Mesothelial cell of epicardium (in vitro differentiated cells): ENCODE data around the gene IFNW1. TPM values are rescaled to one million over a fixed set of nuclear protein-coding genes. Genes with fewer than 3 reads are reported as not detected.

Source experiments
- DNase-seq, 2 experiments: peaks; one replicate each; pipeline ENCODE4 v3.0.0; 2021; ENCODE audit warnings: low spot score in 2 of 2; ENCODE audit not compliant: unreplicated experiment in 2 of 2
- H3K27ac Mint-ChIP-seq: 2 replicates; pipeline ENCODE4 v1.8.0; 2021; ENCODE audit warnings: mixed read lengths
- H3K27me3 Mint-ChIP-seq: 2 replicates; pipeline ENCODE4 v1.8.0; 2021; ENCODE audit warnings: low read depth, mixed read lengths
- H3K36me3 Mint-ChIP-seq: 2 replicates; pipeline ENCODE4 v1.8.0; 2021; ENCODE audit warnings: mixed read lengths
- H3K4me1 Mint-ChIP-seq: 2 replicates; pipeline ENCODE4 v1.8.0; 2021; ENCODE audit warnings: mixed read lengths
- H3K4me3 Mint-ChIP-seq: 2 replicates; pipeline ENCODE4 v1.8.0; 2021; ENCODE audit warnings: mild to moderate bottlenecking, moderate library complexity, mixed read lengths
- H3K9me3 Mint-ChIP-seq: 2 replicates; pipeline ENCODE4 v1.8.0; 2021; ENCODE audit warnings: mixed read lengths
- CTCF ChIP-seq: fragments of 200-600 bp; sonication (generic); IDR thresholded peaks from one replicate; pipeline ENCODE4 v1.5.0; 2021; ENCODE audit warnings: antibody characterized with exemption; ENCODE audit not compliant: unreplicated experiment
- total RNA-seq: library from RNA; stranded (reverse); gene quantifications from 3 replicates; pipeline ENCODE4 v1.2.1, GENCODE V29; 2021

IFNW1 gene
- total RNA-seq, 1 donor from 2014 or later = not detected

- Mint-ChIP-seq H3K27me3 (no peaks in the 10 kb centered on the region), H3K9me3 (peaks cover 13% of the 10 kb centered on the region), H3K4me3 (no peak overlapping the region), H3K27ac (no peak overlapping the region), H3K36me3 (no peaks in the 10 kb centered on the region), H3K4me1 (peaks cover 25% of the 10 kb centered on the region)
- DNase-seq = no peak
- TF ChIP-seq CTCF = no peak
Observed at GRCh38 chr9:21119093-21119770, 22.4 kb downstream of the IFNW1 start.

DNA sequence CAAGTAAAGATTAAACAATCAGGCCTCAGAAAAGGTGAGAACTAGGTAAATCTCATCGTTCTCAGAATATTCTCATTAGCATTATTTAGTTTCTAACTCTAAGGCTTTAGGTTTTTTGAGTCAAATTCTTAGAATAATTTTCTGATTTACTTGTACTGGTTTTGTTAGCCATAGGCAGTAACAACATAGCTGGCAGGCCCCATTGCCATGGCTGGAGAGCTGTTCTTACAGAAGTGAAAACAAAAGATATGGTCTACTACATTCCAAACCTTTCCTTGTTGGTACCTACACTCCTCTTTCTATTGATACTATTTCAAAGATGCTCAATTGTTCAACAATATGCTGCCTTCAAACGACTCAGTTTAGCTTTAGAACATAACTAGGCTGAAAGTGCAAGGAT lies 27.3 kb downstream of the IFNW1 start:
- peak overlapping the region; percentile 19 for H3K27ac Mint-ChIP-seq

GRCh38 chr9:21110708-21111576 lies 30.7 kb downstream of the IFNW1 start:
- Mint-ChIP-seq H3K4me1 (peaks cover 9% of the 10 kb centered on the region), H3K9me3 (no peaks in the 10 kb centered on the region), H3K4me3 (no peak overlapping the region), H3K36me3 (no peaks in the 10 kb centered on the region), H3K27ac (no peak overlapping the region), H3K27me3 (no peaks in the 10 kb centered on the region)
- TF ChIP-seq CTCF = peak; percentile 64
- no peak for DNase-seq

More for the DNA sequence above, 27.3 kb downstream of the IFNW1 start:
- TF ChIP-seq CTCF = no peak
- no peak for DNase-seq
- Mint-ChIP-seq H3K27me3 (no peaks in the 10 kb centered on the region), H3K9me3 (peaks cover 13% of the 10 kb centered on the region), H3K4me3 (no peak overlapping the region), H3K4me1 (peaks cover 16% of the 10 kb centered on the region), H3K36me3 (no peaks in the 10 kb centered on the region)

DNA sequence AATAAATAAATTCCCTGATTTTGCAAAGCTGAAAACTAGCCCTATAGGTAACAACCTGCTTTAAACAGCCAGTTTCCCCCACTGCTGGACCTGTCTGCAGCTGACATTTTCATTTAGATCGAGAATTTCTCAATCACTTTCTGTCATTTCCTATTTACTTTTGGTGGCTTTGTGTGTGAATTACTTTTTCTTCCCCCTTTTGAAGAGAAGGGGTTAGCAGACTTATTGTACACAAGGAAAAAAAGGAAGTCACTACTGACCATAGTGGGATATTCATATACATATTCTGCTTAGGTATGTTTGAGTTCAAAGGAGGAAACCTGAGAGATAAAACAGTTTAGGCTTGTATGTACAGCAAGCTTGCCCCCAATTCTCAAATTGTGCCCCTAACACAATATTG lies 36.8 kb downstream of the IFNW1 start:
- no peak overlapping the region for H3K27ac Mint-ChIP-seq
- no peak for TF ChIP-seq CTCF

GRCh38 chr9:21102305-21102704 lies 39.3 kb downstream of the IFNW1 start:
- peaks cover 2% of the 10 kb centered on the region for H3K9me3 Mint-ChIP-seq
- no peak for DNase-seq
- no peaks in the 10 kb centered on the region for H3K36me3 Mint-ChIP-seq
- peaks cover under 1% of the 10 kb centered on the region for H3K4me1 Mint-ChIP-seq
- peaks cover 1% of the 10 kb centered on the region for H3K27me3 Mint-ChIP-seq
- TF ChIP-seq CTCF = no peak
- H3K27ac Mint-ChIP-seq = no peak overlapping the region
- H3K4me3 Mint-ChIP-seq = no peak overlapping the region

More for the DNA sequence above, 36.8 kb downstream of the IFNW1 start:
- H3K4me3 Mint-ChIP-seq = no peak overlapping the region
- H3K36me3 Mint-ChIP-seq = no peaks in the 10 kb centered on the region
- H3K4me1 Mint-ChIP-seq = no peaks in the 10 kb centered on the region
- H3K27me3 Mint-ChIP-seq = peaks cover 1% of the 10 kb centered on the region
- H3K9me3 Mint-ChIP-seq = no peaks in the 10 kb centered on the region
- DNase-seq = no peak
